Suppressor macrophage treated with lipopolysaccharide for 1 hour (primary cell): ENCODE data around the gene NOS1.
A peak's percentile ranks its signal among the peaks of the same experiment; 100 is the strongest.

ENCODE experiments used
- DNase-seq, 3 donors: peaks; one replicate each; pipeline ENCODE4 v3.0.0-alpha.2; 2020 to 2022

The NOS1 gene

DNA sequence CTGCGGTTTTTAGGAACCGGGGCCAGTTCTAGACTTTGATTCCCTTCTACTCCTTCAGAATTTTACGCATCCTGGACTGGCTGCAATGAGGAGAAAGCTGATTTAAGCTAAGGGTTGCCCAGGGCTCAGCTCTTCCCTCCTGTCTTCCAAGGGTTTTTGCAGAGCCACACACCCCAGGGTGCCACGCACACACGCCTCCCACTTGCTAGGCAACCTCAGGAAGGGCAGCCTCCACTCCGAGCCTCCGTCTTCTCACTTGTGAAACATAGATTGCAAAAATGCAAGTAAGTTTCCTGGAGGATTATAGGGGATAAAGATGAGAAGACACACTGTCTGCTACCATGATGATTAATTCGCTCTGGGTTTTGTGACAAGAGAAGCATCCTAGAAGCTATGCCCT lies 31.7 kb downstream of the NOS1 start:
- no peak for DNase-seq

DNA sequence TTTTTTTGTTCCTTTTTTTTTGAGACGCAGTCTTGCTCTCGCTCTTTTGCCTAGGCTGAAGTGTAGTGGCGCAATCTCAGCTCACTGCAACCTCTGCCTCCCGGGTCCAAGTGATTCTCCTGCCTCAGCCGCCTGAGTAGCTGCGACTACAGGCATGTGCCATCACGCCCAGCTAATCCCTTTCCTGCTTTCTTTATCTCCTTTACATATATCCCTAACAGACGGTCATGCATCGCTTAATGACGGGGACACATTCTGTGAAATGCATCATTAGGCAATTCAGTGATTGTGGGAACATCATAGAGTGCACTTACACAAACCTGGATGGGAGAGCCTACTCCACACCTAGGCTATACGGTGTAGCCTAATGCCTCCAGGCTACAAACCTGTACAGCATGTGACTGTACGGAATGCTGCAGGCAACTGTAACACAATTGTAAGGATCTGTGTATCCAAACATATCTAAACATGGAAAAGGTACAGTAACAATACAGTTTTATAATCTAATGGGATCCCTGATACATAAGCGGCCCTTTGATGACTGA lies 32.8 kb downstream of the NOS1 start:
- DNase-seq: no peak

DNA sequence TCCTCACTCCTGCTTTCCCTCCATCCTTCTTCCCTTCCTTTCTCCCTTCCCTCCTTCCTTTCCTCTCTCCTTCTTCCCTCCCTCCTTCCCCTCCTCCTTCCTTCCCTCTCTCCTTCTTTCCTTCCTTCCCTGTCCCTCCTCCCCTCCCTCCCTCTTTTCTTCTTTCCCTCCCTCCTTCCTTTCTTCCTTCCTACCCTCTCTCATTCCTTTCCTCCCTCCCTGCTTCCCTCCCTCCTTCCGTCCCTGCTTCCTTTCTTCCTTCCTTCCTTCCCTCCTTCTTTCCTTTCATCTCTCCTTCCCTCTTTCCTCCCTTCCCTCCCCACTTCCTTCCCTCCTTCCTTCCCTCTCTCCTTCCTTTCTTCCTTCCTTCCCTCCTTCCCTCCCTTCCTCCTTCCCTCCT lies 39.0 kb downstream of the NOS1 start:
- DNase-seq: no peak

DNA sequence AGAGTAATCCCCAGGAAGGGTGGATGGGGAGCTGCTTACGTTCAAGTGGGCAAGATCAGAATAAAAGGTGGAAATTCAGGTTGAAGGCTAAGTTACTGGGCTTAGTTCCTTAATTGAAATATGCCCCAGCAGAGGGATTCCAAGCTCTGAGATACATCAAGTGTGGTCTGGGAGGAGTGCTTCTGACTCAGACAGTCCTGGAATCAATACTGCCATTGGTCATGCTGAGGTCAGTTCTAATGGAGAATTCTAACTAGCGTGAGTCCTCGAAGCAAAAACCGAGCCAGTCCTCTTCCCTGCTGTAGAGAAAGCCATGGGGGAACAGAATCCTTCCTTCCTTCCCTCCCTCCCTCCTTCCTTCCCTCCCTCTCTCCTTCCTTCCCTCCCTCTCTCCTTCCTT lies 39.9 kb downstream of the NOS1 start:
- no peak for DNase-seq

DNA sequence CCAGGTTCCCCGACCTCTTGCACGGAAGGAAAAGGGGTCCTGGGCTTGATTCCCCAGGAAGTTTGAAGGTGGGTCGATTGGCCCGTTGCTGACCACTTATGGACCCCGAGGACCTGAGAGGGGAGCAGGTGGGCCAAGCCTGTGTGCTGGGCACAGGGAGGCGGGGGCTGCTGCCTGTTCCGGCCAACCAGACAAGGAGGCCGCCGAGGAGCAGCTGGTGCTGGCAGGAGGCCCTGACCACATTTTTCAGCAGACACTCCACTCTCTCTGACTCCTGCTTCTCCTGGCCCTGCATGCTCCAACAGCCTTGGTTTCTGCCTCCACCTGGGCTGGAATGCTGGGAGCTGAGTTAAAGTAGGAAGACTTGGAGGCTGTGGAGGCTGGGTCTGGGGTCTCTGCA lies 42.8 kb downstream of the NOS1 start:
- DNase-seq: no peak

DNA sequence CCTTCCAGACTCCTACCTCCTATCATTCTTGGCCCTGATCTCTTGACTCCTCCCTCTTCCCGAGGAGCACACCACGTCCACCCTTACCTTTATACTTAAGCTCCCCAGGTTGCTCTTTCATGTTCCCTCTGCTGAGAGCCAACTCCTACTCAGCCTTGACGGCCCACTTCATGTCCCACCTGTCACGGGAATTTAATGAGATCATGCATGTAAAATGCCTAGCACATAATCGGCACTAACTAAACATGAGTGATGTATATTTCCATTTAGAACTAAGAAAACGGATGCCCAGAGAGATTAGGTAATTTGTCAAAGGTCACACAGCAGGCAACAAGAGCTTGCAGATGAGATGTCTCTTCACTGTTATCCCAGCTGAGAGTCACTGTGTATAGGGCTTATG lies 45.1 kb downstream of the NOS1 start:
- no peak for DNase-seq

DNA sequence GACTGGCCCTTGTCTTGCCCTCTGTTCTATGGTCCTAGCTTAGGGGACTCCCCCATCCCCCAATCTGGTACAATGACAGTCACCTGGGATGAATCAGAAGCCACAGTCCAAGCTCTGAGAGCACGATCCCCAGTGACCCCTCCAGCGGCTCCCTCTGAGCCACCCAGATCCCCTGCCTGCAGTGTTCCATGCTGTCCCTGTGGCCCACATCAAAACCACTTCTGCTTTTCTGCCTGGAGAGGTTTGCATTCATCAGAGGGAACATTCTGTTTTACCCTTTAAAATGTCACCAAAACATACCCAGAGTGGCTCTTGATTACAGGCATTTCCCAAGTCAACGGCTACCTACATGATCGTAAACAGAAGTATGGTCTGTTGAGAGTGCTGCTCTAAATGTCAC lies 47.5 kb downstream of the NOS1 start:
- DNase-seq: peak; percentile 9 to 30 (median 25)

DNA sequence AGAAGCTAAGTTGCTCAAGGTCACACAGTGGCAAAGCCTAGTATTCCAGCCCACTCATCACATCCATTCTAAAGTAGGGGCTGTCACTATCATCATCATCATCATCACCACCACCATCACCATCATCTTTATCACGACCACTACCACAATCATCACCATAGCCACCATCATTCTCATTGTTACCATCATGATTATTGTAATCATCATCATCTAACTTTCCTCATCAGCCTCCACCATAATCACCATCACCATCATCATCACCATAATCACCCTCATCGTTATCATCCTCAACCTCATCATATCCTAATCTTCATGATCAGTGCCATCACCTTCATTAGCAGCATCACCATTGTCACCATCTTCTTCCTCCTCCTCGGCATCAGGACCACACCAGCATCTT lies 48.7 kb downstream of the NOS1 start:
- DNase-seq: no peak

DNA sequence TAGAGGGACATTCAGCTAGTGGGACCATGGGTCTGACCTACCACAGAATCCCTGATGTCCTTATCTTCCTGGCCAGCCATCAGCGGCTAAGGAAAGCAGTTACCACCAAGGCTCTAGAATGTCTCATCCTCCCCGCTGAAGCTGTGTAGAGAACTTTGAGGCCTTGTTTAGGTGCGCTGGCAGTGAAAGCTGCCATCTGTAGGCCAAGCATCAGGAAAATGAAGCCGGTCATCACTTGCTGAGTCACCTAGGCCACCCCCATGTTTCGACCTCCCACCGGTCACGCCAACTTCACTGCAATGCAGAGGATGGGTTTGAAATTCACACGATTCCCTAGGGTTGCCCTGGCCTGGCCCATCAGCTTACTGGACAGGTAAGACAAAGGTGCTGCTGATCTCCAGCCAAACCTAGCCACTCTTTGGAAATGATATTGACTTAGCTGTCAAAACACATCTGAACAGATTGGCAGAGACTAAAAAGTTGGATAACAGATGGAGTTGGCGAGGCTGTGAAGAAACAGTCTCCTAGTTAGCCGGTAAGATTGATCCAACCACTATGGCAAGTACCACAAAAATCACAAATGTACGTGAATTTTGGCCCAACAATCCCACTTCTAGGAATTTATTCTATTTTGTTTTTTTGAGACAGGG lies 52.0 kb downstream of the NOS1 start:
- no peak for DNase-seq

DNA sequence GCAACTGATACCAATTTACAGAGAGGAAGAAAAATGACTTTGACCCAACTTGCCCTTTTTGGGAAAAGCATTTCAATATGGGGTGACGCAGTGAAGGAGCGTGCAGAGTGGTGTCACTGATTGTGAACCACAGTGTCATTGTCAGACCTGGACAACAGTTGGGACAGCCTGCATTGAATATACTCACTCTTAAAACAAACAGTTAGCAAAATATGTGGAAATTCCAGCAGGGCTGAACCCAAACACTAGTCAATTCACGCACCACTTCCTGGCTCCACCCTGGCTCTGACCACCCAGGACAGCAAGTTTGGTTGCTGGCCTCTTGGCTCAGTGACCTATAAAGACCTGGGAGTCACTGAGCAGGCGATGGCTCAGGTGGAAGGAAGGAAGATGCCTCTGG lies 61.3 kb downstream of the NOS1 start:
- DNase-seq: no peak

DNA sequence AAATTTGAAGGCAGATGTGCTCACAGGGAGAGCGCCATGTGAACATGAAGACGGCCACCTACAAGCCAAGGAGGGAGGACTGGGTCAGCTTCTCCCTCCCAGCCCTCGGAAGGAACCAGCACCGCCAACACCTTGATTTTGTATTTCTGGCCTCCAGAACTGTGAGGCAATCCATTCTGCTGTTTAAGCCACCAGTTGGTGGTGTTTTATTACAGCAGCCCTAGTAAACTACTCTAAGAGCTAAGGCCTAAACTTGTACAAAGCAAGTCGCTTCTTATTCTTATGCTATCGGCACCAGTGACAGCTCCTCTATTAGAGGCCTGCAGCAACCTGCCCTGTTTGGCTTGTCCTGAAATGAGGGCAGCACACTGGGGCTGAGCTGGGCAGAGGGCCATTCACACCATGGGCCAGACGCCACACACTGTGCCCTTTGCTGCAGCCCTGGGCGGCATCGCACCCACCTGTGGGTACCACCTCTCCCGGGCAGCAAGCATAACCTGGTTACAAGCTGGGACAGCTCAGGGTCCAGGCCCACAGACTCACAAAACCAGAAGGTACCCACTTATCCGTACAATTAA lies 62.7 kb downstream of the NOS1 start:
- DNase-seq: no peak

DNA sequence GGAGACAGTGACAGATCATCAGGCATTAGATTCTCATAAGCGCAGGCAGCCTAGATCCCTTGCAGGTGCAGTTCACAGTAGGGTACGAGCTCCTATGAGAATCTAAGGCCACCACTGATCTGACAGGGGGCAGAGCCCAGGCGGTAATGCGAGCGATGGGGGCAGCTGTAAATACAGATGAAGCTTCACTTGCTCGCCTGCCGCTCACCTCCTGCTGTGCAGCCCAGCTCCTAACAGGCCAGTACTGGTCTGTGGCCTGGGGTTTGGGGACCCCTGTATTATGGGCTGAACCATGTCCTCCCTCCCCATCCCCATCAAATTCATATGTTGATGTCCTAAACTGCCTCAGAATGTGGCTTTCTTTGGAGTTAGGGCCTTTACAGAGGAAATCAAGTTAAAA lies 63.2 kb downstream of the NOS1 start:
- no peak for DNase-seq

DNA sequence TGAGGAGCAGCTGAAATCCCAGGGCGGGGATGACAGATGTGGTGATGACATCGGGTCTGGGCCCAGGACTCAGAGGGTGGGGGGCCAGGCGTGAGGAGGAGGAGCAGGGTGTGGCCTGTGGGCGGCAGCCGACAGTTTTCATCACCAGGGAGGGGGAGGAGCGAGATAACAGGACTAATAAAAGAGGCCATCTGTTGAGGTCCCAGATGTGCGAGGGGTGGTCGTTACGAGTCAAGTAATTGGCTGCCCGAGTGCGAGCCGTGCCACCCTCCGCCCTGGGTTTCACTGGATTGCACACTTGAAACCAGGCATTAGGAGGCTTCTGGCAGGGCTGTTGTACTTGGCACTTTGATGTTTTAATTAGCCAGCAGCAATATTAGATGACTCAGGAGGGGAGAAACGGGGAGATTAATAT lies 67.2 kb downstream of the NOS1 start:
- no peak for DNase-seq

DNA sequence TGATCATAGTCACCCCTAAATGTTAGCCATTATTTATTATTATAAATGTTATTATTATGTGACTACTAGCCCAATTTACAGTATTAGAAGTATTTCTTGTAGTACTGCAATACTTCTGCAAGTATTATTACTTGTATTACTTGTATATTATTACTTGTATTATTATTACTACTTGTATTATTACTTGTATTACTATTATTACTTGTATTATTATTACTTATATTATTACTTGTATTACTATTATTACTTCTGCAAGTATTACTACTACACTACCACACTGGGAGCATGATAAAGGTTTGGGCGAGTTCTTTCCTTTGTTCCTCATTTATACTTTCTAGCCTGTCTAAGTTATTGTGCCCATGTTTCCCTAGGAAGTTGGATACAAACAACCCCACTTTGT lies 67.9 kb downstream of the NOS1 start:
- no peak for DNase-seq

DNA sequence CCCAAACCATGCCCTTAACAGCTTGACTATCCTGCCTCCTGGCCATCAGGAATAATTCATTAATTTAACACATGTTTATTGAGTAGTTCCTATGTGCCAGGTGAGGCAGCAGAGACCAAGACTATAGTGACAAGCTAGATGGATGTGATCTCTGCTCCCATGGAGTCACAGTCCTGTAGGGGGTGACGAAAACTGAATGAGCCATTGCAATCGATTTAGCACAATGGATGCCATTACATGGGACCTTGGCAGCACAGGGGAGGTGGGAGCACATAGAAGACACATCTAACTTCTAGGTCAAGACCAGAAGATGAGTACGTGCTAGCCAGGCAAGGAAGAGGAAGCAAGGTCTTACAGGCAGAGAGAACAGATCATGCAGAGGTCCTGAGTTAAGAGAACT lies 68.7 kb downstream of the NOS1 start:
- DNase-seq: no peak

DNA sequence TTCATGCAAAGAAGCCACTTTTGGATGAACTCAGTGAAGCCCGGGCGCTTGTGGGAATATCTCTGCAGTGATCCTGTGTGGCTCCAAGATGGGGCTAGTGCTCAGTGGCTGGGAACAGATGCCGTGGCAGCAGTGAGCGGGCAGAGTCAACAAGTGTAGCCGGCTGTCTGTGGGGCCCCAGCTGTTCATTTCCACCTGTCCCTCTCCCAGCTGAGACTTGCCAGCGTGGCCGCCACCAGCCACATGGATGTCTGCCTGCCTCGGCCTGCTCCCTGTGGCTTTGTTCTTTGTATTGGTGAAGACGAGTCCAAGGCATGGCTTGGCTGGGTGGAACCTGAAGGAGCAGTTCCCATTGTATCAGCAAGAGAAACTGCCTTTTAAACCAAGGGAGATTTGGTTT lies 77.3 kb downstream of the NOS1 start:
- no peak for DNase-seq

DNA sequence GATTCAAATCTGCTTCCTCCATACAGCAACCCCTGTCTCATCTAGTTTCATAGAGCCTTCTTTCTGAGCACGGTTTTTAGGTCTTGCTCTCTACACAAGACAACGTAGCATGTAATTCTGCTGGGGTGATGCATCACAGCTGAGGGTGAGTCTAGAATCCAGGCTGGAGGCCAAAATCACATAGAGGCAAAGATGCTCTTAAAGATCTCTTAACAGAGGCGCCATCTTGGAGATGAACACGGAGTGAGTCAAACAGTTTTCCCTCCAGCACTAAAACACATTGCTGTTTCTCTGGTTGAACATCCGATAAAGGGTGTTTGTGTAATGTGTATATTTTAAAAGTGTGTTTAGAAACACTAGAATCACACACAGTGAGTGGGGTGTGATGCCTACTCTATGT lies 78.9 kb downstream of the NOS1 start:
- DNase-seq: no peak

DNA sequence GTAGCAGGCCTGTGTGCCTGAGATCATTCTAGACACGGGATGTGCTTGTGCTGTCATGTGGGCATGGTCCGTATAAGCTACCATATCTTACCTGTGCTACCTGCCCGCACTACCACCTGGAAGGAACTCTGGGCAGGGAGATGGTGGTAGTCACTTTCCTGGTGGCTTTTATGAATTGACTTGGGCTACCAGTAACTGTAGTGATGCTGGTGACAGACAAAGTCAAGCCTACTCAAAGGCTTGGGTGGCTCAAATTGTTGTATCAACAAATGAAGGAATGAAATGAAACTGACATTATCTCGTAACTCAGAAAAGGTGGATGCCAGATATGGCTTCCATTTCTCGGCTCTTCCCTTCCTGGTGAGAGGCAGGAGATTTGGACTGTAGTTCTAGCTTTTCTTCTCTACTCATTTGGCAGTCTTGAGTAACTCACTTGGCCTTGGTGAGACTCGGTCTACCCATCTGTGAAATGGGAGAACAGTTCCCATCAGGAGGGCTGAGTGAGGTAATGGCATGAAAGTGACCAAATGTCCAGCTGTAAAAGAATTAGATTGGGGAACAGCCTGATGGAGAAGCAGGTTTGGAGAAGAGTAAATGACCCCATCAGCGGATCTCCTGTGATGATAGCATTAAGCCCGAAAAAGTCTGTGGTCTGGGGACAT lies 81.3 kb downstream of the NOS1 start:
- no peak for DNase-seq

DNA sequence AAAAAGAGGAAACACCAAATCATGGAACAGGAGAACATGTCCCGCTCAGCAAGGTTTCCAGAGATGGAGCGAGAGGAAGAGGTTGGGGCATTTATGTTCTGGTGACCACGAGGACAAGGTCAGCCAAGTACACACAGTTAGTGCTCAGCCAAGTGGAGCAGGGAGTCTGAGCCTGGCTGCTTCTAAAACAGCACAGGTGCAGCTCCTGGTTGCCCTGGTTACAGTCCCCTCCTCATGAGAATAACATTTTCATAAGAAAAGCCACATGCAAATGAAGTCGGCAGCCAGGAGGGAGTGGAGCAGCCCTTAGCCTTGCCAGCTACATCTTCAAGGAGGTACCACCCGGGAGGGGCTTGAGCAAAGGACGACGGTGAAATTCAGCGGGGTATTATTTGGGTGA lies 81.8 kb downstream of the NOS1 start:
- no peak for DNase-seq

DNA sequence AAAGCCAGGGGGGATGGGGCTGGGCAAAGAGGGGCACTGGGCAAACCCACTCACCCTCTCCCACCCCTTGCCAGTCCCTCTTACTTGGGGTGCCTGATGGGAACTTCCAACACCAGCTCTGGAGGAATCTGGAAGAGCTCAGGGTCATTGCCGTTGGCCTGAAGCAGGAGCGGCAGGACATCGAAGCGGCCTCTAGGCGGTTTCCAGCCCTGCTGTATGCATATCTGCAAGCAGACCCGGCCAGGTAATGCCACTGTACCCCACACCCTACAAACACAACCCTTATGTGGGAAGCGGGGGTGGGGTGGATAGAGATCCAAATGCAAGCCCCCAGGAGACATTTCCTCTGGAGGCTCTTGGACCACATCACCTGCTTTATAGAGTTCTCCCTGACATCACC lies 83.6 kb downstream of the NOS1 start:
- no peak for DNase-seq

DNA sequence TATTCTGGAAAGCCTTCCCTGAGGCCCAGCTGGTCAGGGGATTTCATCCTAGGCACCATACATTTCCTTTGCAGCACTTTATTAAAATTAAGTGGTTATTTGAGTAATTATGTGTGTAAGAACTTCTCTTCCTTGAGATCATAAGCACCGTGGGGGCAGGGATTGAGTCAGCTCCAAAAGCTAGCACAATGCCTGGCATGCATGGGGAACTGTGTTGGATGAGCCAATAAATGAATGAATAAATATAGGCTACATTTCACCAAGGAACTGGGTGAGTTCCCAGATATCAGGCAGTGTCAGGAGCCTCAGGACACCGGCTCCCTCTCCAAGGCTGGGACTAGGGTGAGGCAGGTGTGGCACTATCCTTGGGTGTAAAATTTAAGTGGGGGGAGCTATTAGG lies 88.3 kb downstream of the NOS1 start:
- peak in 1 of 3 donors; percentile 2 for DNase-seq

DNA sequence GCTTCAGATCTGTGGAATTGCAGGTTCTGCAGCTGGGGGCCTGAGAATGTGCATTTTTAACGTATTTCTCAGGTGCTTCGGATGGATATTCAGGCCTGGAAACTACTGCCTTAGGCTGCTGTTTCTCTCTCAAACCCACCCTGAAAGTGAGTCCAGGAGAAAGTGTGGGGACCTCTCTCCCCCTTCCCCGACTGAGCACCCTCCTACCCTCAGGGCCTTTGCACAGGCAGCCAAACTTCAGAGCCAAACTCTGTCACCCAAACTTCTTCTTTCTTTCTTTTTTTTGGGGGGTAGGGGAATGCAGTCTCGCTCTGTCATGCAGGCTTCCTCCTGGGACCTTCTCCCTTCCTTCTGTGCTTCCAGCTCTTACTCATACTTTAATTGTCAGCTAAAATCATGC lies 88.7 kb downstream of the NOS1 start:
- DNase-seq: no peak

DNA sequence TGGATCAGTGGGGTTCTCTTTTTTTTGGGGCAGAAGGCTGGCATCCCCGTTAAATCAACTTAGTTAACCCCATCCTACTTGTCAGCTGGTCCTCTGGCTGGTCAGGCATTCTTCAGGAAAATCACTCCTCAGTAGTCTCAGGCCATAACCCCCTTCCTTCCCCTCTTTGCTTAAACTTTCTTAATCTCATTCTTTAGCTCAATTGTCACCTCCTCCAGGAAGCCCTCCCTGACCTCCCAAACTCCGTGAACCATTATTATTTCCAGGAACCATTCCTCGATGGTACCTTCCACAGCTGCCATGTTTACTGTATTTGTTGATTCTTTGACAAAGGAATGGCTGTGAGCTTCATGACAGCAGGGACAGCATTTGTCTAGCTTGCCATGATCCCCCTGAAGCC lies 98.7 kb downstream of the NOS1 start:
- DNase-seq: no peak

DNA sequence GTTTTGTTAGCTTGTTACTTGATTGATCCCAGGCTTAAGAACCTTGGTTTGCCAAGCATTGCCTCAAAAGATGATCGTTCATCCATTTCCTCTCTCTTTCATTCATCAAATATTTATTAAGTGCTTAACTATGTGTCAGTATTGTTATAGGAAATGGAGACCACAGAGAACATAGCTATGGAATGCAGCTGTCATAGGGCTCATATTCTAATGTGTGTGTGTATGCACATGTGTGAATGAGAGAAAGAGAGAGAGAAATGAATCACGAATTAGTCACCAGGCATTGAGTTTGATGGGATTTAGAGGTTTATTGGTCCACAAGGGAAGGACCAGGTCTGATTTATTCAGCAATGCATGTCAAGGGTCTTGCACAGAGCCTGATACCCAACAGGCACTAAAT lies 100.2 kb downstream of the NOS1 start:
- DNase-seq: no peak

DNA sequence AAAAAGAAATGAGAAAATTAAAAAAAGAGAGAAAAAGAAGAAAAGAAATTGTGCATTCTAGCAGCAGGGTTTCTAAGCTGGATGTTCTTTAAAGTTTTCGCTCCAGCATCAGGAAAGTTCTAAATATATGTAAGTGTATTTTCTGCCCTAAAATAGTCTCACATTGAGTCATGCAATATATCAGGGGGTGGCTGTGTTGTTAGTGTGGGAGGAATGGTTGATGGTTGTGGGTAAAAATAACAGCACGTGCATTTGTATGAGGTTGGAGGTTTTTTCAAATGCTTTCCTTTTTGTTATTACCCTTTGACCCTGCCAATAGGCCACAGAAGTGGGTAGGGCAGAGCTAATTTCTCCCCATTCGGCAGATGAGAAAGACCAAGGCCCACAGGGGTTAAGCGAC lies 106.0 kb downstream of the NOS1 start:
- no peak for DNase-seq
